ENCODE measurements around the gene ZNF853.

DNA sequence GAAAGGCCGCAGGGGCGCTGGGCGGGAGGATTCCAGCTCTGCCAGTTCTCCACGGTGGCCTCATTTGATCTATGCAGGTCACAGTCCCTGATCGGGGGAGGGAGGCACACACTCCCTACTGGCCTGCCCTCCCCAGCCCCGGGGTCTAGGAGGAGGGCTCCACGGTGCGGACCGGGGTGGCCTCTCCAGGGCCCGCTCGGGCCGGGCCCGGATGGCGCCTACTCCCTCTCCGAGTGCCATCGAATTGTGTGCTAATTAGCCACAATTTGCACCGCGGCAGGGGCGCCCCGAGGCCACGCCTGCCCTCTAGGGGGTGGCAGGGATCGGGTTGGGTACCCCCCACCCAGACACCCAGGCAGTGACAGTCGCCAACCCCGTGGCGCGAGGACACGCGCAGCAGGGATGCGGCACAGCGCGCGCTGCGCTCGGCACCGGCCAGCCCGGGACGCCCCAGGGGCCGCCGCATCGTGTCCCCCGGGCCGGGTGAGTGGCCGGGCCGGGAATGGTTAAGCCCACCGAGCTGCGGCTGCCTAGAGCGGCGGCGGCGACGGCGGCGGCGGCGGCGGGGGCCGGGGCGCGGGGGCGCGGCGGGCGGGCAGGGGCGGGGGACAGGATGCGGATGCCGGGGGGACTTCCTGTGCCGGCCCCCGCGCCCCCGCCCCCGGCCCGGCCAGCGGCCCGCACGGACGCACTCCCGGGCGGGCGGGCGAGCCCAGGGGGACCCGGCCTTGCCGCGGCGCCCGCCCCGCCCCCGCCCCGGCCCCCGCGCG lies at the start of gene ZNF853:
- TF ChIP-seq, protein P1, sequence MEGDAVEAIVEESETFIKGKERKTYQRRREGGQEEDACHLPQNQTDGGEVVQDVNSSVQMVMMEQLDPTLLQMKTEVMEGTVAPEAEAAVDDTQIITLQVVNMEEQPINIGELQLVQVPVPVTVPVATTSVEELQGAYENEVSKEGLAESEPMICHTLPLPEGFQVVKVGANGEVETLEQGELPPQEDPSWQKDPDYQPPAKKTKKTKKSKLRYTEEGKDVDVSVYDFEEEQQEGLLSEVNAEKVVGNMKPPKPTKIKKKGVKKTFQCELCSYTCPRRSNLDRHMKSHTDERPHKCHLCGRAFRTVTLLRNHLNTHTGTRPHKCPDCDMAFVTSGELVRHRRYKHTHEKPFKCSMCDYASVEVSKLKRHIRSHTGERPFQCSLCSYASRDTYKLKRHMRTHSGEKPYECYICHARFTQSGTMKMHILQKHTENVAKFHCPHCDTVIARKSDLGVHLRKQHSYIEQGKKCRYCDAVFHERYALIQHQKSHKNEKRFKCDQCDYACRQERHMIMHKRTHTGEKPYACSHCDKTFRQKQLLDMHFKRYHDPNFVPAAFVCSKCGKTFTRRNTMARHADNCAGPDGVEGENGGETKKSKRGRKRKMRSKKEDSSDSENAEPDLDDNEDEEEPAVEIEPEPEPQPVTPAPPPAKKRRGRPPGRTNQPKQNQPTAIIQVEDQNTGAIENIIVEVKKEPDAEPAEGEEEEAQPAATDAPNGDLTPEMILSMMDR (IDR thresholded peaks at IDR 0.05): no peak
- TF ChIP-seq POLR2A (IDR thresholded peaks at IDR 0.05): no peak

All from right lobe of liver (tissue), 4 donors.